A549 treated with GW870086 at 1 μM for 4 hours (cell line): ENCODE results near the gene ARMC7. TPM values are rescaled to one million over a fixed set of nuclear protein-coding genes. Genes with fewer than 3 reads are reported as not detected.

ENCODE experiments used
- total RNA-seq: library from RNA; stranded (reverse); fragments of 200-300 nt; extraction: Qiagen RNA extraction; gene quantifications from 5 replicates; pipeline ENCODE4 v1.2.3, GENCODE V29; 2022; ENCODE audit warnings: low read depth

ARMC7 gene
- total RNA-seq = 17.1 to 20.9 TPM (median 18.8 TPM) in 5 replicates

DNA sequence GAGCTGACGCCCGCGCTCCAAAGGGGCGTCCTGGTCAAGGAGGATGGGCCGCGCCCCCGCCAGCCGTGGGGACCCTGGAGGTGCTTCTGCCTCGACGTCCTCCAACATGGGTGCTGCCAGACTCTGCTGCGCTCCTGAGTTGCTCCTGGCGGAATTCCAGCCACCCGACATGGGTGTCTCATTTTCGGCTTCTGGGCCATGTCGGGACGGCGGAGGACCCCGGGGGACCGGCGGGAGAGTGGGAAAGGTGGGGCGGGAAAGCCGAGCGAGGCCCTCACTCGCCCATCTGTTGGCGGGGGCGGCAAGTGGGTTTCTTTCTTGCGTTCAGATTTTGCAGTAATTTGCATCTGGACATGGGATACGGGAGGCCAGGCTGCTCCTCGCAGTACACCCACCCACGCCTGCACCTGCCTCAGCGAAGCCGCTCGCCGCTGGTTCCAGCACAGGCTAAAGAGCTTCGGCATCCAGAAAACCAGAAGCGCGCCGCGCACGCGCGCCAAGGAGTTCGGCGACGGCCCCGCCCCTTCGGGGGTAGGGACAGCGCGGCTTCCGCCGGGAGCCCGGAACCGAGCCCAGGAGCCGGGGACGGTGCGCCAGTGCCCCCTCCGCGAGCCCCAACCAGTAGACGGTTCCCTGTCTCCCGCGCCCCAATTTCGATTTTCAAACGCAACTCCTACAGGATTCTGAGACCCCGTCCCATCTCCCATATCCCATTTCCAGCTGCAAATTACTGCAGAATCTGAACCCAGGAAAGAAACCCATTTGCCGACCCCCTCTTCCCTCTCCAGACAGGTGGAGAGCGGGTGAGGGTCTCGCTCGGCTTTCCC lies at the start of gene ARMC7:
Gene ARMC7 (plus strand): TSS at position 563 of the 827 bp plus-strand sequence. CDS start 320 bp downstream, outside the sequence.

GRCh38 chr17:75087558-75088453 lies 22.0 kb upstream of the ARMC7 start, which contains the start of gene SLC16A5:
Gene SLC16A5 (plus strand): TSS chr17:75087954. CDS start chr17:75093637, 5,683 bp downstream.

GRCh38 chr17:75131278-75132017 lies 21.7 kb downstream of the ARMC7 start, which contains the start of gene NT5C:
Gene NT5C (minus strand): TSS chr17:75131742. CDS start chr17:75131707, 35 bp downstream.

GRCh38 chr17:75154195-75155106 lies 44.7 kb downstream of the ARMC7 start, which contains the start of gene JPT1:
Gene JPT1 (minus strand): TSS chr17:75154512. CDS start chr17:75154397, 115 bp downstream.

Other genes with a start within 250 kb of the ARMC7 start
- gene FDXR, start 237.0 kb upstream of the ARMC7 start, total RNA-seq = 48.1 to 67.0 TPM (median 61.8 TPM) in 5 replicates
- gene FADS6, start 216.3 kb upstream of the ARMC7 start, total RNA-seq = 0.09 TPM in 1 of 5 replicates, not detected in the others
- gene USH1G, start 186.7 kb upstream of the ARMC7 start, total RNA-seq = 0.07 to 0.12 TPM (median 0.11 TPM) in 5 replicates
- gene OTOP2, start 185.7 kb upstream of the ARMC7 start, total RNA-seq = 0.13 TPM in 1 of 5 replicates, not detected in the others
- gene OTOP3, start 174.1 kb upstream of the ARMC7 start, total RNA-seq = not detected in 5 replicates
- gene HID1, start 137.2 kb upstream of the ARMC7 start, total RNA-seq = 13.8 to 19.2 TPM (median 17.5 TPM) in 5 replicates
- 56.3 to 70.7 TPM (median 68.6 TPM) in 5 replicates for gene CDR2L, start 122.3 kb upstream of the ARMC7 start, total RNA-seq
- gene MRPL58, start 97.3 kb upstream of the ARMC7 start, total RNA-seq = 72.9 to 81.4 TPM (median 79.5 TPM) in 5 replicates
- gene ATP5PD, start 63.0 kb upstream of the ARMC7 start, total RNA-seq = 492 to 570 TPM (median 501 TPM) in 5 replicates
- gene KCTD2, start 62.7 kb upstream of the ARMC7 start, total RNA-seq = 27.5 to 32.0 TPM (median 31.1 TPM) in 5 replicates
- 26.1 to 36.0 TPM (median 31.7 TPM) in 5 replicates for gene SLC16A5, start 22.0 kb upstream of the ARMC7 start, total RNA-seq
- gene NT5C, start 21.8 kb downstream of the ARMC7 start, total RNA-seq = 89.6 to 134 TPM (median 128 TPM) in 5 replicates
- gene JPT1, start 44.5 kb downstream of the ARMC7 start, total RNA-seq = 739 to 848 TPM (median 789 TPM) in 5 replicates
- 289 to 400 TPM (median 383 TPM) in 5 replicates for gene SUMO2, start 73.0 kb downstream of the ARMC7 start, total RNA-seq
- 92.5 to 107 TPM (median 99.5 TPM) in 5 replicates for gene NUP85, start 95.7 kb downstream of the ARMC7 start, total RNA-seq
- 22.1 to 30.9 TPM (median 28.0 TPM) in 5 replicates for gene GGA3, start 151.6 kb downstream of the ARMC7 start, total RNA-seq
- gene MRPS7, start 151.9 kb downstream of the ARMC7 start, total RNA-seq = 147 to 182 TPM (median 171 TPM) in 5 replicates
- 31.2 to 36.9 TPM (median 34.7 TPM) in 5 replicates for gene MIF4GD, start 161.3 kb downstream of the ARMC7 start, total RNA-seq
- 16.2 to 19.6 TPM (median 18.6 TPM) in 5 replicates for gene SLC25A19, start 179.5 kb downstream of the ARMC7 start, total RNA-seq